Putamen (tissue), 1 donor: Measurements from ENCODE around the gene BEST3.
"Not testable (repeated sequence)": the region's sequence is repeated elsewhere in the genome, so short reads cannot be mapped to it uniquely, and the experiment has no call there.

Source experiments
- DNase-seq: peaks from one replicate; pipeline ENCODE4 v3.0.0-alpha.2; 2016; ENCODE audit warnings: low spot score

Gene BEST3

DNA sequence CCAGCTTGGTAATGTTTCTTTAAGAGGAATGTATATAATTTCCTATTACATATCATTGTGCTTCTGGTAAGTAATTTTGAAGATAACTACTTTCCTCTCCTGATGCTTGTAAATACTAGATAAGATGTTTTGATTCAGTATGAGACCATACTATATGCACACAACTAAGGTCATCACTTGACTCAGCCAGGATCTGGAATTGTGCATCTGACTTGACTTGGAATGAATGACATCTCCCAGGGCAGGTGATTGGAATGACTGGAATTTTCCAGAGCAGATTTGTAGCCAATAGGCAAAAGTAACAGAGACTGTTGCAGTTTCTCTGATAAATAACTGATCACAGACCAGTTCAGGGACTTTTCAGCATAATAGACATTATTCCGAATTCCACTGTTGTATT is 11.1 kb downstream of the BEST3 start:
- no peak for DNase-seq

DNA sequence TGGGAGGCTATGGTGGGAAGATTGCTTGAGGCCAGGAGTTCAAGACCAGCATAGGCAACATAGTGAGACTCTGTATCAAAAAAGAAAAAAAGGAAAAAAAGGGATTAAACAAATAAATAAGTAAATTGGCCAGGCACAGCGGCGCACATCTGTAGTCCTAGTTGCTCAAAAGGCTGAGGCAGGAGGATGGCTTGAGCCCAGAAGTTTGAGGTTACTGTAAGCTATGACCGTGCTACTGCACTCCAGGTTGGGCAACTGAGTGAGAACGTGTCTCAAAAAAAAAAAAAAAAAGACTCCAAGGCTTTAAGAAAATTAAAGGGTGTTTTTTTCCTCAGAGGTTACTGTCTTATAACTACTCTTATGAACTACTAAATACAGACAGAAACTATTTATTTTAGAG is 11.7 kb downstream of the BEST3 start:
- DNase-seq, result no peak

DNA sequence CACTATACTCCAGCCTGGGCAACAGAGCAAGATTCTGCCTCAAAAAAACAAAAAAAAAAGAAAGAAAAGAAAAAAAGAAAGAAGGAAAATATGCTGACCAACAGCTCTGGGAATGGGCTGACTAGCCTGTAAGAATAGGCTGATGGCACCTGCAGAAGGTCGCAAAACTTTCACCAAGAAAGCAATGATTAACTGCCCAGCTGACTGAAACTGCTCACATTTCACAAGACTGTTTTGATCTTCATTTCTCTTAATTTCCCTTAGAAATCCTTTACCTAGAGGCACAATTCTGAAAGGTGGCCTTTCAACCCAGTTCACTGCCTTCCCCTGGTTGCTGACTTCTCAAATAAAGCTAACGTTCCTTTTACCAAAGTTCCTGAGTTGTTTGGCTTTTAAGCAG is 12.4 kb downstream of the BEST3 start:
- no peak for DNase-seq

DNA sequence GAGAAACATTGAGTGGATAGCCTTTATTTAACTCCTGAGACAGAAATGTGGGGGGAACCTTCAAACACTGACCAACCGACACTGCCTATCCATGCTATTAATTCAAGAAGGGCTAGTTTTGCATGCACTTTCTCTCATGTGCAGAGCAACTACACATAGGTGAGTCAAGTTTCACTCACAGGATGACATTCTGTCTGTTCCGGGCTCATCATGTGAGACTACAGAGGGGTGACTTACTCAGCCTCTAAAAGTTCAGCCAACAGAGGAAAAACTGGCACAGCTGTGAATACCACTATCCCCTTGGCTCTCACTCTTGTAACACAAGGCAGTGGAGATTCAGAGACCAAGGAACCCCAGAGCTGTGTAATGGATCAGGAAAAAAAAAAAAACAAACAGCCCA is 13.3 kb downstream of the BEST3 start:
- no peak for DNase-seq

DNA sequence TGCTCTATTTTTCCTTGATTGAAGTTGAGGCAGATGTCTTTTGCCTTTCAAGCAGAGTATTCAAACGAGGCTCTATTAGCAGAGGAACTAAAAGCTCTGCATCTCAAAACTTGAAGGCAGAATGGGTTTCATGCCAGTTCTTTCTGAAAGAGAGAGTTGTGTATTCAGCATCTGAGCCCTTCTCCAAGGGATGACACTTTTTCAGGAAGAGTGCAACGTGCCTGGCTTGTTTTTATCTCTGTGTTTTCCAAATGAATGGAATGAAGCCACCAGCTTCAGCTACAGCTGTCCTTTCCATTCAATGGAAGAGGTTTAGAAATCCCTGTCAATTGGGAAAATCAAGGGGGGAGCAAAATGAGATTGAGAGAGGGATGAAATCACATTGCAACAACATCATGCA is 14.6 kb downstream of the BEST3 start:
- DNase-seq, result peak; percentile 22

DNA sequence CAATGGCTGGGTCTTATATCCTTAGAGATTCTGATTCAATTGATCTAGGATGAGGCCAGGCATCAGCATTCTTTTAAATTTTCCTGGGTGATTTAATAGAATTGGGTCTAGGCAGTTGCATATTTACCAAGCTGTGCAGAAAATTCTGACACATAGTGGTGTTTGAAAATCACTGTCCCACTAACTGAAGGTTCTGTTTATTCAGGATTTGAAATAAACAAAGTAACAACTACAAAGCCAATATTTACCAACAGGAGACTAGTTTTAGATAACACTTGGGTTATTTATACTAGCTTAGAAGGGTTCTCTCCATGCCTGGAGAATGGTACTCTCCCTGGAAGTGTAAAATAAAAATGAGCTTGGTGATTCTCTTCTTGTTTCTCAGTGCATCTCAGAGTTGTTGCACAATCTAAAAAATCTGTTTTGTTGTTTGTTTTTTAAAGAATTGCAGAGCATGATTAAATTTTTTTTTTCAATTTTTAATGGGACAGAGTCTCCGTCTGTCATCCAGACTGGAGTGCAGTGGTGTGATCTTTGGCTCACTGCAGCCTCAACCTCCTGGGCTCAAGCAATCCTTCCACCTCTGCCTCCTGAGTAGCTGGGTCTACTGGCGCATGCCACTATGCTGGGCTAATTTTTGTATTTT is 16.9 kb downstream of the BEST3 start:
- DNase-seq, result no peak

DNA sequence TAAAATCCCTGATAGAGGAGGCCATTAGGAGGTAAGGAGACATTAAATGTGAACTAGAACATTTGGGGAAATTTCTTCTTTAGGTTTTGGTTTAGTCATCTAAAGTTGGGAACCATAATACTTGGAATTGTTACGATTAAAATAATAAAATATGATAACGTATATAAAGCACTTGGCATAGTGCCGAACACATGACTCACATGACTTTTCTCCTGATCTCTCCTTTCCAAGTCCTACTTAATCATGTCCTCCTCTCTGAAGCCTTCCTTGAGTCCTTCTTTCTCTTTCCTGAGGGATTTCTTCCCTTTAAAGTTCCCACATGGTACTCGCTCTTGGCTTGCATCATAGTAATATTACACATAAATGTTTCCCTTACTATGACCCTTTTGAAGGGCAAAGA is 20.0 kb downstream of the BEST3 start:
- DNase-seq, result no peak

DNA sequence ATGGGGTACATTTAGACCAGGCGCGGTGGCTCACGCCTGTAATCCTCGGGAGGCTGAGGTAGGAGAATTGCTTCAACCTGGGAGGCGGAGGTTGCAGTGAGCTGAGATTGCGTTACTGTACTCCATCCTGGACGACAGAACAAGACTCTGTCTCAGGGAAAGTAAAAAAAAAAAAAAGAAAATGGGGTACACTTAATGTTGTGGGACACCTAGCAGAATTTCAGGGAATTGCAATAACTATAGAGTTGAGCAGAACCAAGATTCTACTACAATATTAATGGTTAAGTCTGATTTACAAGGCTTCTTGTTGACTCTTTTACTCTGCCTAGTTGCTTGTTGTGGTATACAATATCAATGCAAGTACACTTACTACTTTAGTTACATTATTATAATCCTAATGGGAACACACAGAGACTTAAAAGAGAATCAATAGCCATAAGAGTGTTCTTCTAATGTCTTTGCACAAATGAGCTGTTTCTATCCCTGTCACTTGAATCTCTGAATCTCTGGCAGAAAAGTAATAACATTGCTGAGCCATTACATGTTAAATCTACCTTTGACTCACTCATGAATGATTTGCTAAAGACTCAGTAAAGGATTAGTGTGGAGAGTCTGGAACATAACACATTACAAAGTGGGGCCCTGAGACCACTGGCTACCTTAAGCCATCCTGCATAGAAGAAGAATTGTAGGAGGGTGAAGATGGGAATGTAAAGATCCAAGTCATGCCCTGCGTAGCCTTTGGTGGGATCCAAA is 22.7 kb downstream of the BEST3 start:
- DNase-seq, result no peak

DNA sequence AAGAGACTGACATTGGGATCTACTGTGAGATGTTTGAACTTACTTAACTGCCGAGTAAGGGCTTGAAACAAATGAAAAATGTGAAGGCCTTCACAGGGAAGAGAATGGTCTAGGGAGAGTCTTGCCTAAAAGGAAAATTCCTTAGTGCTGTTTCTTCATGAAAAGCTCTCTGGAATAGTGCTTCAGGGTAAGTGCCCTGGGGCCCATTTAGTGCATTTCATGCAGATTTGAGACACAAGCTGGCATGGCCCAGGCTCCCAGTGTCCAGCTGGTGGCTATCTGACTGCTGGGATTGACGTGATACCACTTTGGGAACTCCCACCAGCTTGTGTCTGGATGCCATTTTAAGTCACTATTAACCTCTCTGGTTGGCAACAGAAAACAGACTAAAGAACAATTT is 26.9 kb downstream of the BEST3 start:
- DNase-seq, result no peak

DNA sequence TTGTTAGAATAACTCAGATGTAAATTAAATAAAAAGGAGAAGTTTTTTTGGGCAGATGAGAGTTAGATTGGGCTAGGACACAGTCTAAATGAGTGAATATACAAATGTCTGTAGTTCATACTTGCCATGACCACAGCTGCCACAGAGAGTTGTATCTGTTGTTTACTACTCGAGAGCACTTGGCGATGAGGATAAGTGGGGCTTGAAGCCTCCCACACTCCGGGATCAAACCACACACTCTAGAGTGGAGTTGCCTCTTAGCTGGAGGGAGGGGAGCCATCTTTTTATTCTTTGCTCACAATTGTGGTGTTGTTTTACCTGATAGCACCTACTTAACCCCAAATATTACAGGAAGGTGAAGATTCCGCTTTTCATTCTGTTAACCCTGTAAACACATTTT is 27.5 kb downstream of the BEST3 start:
- DNase-seq, result no peak

DNA sequence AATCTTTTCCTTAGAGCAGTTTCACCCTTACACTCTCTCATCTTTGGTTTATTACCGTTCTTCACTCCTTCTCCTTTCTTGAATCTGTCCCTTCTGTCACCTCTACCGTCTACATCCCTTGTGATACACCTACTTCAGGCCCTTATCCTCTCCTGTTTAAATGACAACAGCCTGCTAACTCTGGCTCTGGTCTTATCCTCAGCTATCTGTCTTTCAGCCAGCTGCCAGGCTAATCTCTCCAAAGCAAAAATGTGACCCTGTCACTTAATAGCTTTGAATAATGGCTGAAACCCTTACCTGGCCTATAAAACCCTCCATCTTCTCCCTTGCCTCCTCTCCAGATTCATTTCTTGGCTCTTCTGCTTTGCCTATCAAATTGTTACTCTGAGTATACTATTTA is 32.3 kb downstream of the BEST3 start:
- DNase-seq, result no peak

DNA sequence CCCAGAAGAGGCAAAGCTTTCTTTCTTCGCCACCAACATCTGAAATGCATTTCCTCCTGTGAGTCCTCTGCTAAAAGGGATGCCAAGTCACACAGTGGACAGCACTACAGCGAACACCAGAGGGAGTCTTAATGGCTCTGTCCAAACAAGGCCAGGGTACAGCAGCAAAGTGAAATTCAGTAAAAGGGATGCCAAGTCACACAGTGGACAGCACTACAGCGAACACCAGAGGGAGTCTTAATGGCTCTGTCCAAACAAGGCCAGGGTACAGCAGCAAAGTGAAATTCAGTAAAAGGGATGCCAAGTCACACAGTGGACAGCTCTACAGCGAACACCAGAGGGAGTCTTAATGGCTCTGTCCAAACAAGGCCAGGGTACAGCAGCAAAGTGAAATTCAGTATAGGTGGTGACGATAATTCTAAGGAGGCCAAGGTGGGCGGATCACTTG is 34.1 kb downstream of the BEST3 start:
- DNase-seq, result not testable (repeated sequence)

DNA sequence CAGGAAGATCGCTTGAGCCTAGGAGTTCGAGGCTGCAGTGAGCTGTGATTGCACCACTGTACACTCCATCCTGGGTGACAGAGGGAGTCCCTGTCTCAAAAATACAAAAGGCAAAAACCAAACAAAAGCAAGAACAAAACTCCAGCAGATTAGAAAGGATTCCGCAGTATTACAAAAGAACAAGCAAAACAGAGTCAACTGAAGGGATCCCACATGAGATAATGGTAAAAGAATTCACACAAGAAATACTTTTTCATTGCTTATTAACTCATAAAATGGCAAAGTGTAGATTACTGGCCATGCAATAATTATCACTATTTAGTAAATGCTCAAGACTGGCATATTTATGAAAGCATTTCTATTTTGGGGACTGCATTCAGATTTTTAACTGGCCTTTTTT is 35.4 kb downstream of the BEST3 start:
- DNase-seq, result no peak

DNA sequence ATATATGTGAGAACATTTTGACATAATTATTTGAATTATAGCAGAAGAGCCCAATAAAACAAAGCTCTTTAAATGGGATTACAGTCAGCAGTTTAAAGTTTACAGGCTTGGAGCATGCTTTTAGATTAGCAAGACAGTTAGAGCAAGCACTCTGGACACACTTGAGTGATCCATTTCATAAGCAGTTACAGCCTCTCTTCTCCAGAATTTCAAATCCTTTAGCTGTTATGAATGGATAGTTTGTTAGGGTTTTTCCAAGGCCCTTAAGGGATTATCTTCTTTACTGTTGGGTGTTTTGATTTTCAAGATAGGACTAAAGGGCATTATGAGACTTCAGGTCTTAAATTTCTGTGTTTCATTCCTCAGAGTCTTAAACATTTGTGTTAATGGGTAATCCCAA is 36.3 kb downstream of the BEST3 start:
- no peak for DNase-seq

DNA sequence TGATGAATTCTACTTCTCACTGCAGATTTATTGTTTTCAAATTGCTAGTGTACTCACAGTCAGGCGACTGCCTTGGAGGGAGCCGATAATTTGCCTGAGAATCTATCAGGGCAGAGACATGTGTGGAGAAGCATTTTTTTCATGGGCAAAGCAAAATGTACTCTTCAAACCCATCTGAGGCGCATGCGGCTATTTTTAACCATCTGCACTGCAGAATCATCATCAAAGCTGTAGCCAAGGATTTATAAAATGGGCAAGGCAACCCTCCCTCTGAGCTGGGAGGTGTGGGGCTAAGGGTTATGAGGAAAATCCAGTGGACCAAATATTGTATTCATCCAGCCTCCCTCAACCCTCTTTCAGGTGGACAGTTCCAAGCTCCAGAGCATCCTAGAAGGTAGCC is 37.7 kb downstream of the BEST3 start:
- DNase-seq, result no peak

DNA sequence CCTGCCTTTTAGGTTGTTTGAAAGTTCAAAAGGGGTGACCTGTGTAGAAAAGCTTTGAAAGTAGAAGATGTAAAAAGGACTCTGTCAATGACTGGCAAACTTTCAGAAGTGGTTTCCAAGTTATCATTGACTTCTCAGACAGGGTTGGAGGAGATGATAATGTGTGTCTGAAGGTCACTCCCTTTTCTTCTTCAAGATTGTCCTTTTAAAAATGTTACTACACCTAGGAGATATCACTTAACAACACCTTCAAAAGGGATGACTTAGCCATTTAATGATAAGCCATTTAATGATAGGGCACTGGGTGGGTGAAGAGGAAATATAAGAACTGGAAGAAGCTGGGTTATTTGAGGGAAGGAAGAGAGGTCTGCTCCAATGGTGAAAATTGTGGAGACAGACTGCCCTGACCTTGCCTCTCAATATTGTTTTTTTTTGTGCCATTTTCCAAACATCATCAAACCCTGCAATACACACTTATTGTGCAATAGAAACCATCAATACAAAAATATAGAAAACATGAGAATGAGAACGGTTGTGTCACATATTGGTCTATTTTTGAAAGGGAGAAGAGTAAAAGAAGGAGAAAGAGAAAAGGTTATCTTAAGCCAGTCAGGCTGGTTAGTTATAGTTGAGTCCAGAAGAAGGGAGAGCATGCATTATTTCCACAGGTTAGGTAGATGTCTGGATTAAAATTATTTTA is 38.8 kb downstream of the BEST3 start:
- no peak for DNase-seq

DNA sequence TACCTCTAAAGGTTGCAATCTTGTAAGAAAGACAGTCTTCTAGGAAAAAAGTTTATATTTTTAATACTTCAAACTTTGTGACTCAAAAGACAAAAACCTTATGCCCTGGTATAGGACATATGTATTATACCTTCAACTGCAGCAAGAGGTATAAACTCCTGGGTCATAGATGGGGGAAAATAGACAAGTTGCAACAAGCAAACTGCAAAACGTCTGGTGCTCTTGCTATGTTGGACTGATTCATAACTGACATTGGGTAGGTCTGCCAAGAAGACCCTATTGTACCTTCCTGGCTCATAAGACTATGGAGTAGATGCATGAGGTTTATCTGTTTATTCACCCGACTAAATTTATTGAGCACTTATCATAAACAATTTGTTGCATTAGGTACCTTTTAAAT is 40.9 kb downstream of the BEST3 start:
- DNase-seq, result no peak

DNA sequence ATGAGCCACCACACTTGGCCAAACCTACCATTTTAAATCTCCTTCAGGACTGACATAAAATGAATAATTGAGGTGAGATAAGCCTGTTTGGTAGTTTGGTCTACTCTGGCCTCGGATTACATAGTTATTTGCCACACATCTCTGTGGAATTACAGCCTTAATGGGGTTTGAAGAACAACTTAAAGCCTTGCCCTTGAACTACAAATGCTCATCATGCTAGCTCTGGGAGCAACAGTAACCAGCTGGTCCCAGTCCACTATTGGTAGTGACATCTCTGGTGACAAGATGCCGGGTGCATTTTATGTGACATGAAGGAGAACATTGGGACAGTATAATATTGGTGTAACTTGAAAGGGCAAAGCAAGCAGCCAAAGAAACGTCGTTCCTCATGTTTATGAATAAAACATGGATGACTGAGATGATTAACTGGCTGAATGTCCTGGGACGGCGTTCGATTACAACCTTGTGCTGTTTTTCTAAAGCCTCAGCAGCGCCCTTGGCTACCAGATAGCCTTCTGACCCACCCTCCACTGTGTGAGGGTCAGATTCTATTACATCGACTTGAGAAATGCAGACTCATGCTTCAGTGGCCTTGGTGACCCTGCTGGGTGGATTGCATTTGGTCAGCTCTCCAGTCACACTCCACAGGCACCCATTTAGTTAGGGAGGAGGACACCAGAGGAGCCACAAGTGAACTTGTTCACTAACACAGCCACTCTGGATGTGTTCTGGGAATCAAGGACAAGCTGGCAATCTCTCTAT is 41.5 kb downstream of the BEST3 start:
- DNase-seq, result no peak

DNA sequence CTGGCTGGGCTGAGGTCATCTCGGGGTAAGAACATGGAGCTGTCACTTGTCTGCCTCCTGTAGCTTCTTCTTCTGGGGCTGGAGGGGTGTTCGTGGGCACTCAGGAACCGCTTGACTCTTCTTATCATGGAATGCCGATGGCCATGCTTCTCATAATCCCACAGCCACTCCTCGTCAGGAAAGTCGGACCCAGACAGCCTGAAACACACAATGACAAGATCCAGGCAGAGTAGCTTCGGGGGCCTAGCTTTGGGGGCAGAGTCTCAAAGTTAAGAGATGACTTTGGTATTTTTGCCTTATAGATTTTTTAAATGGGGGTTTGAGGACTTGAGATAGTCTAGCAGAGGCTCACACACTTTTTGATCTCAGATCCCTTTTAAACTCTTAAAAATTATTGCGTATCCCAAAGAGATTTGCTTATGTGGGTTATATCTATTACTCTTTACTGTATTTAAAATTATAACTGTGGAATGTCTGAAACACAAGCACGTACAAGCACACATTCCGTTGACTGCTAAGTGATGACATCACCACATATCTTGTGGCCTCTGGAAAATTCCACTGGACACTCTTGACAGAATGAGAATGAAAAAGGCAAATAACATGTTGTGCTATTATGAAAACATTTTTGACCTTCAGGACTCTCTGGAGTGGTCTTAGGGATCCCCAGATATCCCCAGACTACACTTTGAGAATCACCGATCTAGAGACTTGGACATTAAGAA is 43.3 kb downstream of the BEST3 start:
- DNase-seq, result no peak

DNA sequence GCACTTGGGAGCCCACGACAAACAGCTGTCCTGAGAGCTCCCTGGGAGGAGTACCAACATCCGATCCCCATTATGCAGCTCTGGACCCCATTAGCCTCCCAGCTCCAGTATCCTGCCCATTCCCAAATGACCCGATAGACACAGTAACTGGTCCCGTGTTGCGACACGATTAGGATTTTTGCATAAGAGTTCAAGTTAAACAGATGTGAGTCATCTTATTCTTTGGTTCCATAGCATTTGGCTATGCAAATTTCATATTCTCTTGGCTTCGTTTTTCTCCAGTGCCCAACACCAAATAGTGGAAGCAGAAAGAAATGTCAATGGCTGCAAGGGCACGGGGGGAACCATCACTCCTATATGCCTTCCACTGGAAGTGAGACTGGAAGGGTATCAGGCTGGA is 45.4 kb downstream of the BEST3 start:
- DNase-seq, result no peak

DNA sequence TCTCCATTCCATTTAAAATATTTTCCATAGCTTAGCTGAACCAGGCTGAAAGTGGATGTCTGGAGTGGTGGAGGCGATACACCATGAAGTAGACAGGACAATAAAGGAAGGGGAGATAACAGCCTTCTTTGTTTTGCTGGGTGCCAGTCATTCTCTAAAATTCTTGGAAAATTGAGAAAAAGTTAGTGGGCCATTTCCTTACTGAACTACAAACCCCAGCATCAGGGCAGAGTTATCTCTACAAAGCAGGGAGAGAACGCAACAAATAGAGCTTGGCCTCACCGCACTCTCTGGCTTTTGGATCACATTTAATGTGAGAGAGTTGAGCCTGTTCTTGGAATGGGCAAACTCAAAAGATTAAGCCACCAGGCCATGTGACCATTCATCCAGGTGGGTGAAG is 47.2 kb downstream of the BEST3 start:
- no peak for DNase-seq

DNA sequence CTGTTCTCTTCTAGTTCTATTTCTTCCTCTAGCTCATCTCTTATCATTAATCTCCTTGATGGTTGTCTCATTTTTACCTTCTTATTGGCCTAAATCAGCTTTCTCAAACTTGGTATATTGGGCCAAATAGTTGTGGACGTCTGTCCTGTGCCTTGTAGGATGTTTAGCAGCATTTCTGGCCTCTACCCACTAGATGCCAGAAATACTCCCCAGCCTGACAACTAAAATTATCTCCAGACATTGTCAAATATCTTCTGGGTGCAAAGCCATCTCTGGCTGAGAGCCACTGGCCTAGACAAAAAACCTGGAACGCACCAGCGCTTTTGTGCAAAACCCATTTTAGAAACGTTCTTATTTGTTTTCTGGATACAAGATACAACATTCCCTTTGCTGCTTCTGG is 49.6 kb downstream of the BEST3 start:
- DNase-seq, result no peak
